GM18951 (cell line): ENCODE data around the gene ZNF823.
"Not testable (repeated sequence)": the region's sequence is repeated elsewhere in the genome, so short reads cannot be mapped to it uniquely, and the experiment has no call there.

Source experiments
- POLR2A ChIP-seq: IDR thresholded peaks from 4 replicates; pipeline ENCODE4 v1.6.1; 2011; ENCODE audit warnings: mild to moderate bottlenecking; ENCODE audit not compliant: insufficient read length, insufficient read depth; ENCODE audit errors: extremely low read depth
- in situ Hi-C: fragments of 300-500 bp; cut with MboI; formaldehyde crosslinking; loops from one replicate; pipeline ENCODE4 v1.12.0; 2022; ENCODE audit warnings: low sequenced_read_pairs, mixed read lengths, inconsistent platforms; ENCODE audit not compliant: unreplicated experiment

The ZNF823 gene

DNA sequence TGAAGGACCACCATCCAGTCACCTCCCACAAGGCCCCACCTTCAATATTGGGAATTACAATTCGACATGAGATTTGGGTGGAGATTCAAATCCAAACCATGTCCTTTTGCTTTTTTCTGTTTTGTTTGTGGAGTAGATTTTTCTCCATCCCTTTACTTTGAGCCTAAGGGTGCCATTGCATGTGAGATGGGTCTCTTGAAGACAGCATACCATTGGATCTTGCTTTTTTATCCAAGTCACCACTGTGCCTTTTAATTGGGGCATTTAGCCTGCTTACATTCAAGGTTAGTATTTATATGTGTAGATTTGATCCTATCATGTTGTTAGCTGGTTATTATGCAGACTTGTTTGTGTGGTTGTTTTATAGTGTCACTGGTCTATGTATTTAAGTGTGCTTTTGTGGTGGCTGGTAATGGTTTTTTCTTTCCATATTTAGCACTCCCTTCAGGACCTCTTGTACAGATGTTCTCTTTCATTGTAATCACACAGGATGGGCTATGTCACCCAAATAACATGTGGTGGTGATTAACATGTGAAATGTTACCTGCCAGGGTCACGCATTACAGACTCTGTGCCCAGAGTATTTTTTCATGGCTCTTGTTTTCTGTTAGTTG is 58.0 kb downstream of the ZNF823 start:
- in situ Hi-C loops: no loop called here
- TF ChIP-seq POLR2A: no peak

- no peak for TF ChIP-seq POLR2A
- in situ Hi-C loops: no loop called here
Measured at GRCh38 chr19:11678504-11678903, 60.2 kb downstream of the ZNF823 start.

- in situ Hi-C loops: not testable (repeated sequence)
Measured at GRCh38 chr19:11676661-11677600, 61.8 kb downstream of the ZNF823 start.

DNA sequence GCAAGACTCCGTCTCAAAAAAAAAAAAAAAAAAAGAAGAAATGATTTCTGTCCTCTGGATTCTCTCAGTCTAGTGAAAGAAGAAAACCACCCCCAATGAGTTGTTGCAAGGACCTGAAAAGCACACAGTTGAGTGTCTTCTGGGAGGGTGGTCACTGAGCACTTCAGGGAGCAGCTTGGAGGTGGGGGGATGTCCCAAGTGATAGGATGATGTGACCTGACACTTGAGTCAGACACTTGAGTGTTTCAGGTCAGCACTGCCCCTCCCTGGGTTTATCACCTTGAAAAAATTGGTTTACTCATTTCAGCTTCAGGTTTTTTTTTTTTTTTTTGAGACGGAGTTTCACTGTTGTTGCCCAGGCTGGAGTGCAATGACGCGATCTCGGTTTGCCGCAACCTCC is 63.2 kb downstream of the ZNF823 start:
- in situ Hi-C loops: no loop called here
- no peak for TF ChIP-seq POLR2A

- in situ Hi-C loops: no loop called here
- no peak for TF ChIP-seq POLR2A
Measured at GRCh38 chr19:11674067-11674492, 64.7 kb downstream of the ZNF823 start.

DNA sequence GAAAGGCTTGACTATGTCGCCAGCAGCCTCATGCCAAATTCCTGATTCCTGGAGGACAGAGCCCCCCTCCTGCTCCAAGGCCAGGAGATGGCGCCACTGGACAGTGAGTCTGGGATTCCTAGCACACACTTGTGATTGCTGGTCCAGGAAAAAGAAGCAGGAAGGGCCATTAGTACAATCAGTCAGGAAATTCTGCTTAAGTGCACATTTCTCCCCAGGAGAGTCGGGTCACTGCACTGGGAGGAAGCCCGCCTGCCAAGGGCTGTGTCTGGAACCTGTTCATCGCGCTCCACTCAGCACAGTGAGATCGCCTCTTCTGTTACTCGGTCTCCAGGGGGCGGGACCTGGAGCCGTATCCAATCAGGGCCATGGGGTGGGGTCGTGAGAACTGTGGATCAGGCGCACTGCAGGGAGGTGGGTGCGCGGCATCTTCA is 65.1 kb downstream of the ZNF823 start:
- in situ Hi-C loops: no loop called here
- TF ChIP-seq POLR2A: no peak
